WI38 (cell line): ENCODE results near the gene P3H1.

Experiments used
- H3K4me3 ChIP-seq: 2 replicates; pipeline ENCODE4 v1.5.1; 2011; ENCODE audit warnings: low read depth, mild to moderate bottlenecking, control low read depth, low read length
- TF ChIP-seq, protein P1 (sequence below): IDR thresholded peaks from 2 replicates; pipeline ENCODE4 v1.5.1; 2012; ENCODE audit warnings: low read depth, mild to moderate bottlenecking, control low read depth, low read length

Gene P3H1

DNA sequence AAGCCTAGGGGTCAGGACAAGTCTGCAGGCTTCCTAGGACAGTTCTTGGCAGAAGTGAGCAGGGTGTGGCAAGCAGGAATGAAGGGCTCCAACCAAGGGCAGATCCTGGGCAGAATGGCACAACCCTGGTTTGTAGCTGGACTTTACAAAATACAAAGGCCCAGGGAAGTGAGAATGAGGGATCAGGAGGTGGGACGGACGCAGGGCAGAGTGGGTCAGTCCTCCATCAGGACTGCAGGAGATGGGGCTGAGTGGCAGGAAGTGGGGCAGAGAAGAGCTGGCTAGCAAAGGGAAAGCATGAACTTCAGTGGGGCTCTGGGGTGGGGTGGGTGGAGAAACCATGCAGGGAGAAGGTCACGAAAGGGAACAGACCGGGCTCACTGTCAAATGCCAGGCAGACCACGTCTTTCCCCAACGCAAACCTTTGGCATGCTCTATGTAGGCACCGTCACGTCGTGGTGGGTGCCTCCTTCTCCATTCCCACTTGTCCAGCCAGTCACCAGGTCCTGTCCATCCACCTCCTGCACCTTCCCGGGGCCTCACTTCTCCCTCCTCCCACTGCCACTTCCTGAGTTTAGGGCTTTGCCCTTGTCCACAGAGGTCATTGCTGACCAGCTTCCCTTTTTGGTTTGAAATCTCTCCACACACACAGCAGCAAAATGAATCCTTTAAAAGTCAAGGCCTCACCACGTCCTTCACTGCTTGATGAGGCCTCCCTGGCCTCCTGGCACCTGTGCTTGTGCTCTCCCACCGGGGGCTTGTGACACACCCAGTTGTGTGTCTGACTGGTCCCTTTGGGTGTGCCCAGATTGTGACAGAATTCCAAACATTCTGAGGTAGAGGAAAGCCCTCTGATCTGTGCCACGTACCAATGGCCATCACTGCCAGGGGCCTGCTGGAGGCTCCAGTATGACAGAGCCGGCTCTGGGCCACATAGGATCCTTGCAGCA is 18.1 kb downstream of the P3H1 start:
- TF ChIP-seq, protein P1, sequence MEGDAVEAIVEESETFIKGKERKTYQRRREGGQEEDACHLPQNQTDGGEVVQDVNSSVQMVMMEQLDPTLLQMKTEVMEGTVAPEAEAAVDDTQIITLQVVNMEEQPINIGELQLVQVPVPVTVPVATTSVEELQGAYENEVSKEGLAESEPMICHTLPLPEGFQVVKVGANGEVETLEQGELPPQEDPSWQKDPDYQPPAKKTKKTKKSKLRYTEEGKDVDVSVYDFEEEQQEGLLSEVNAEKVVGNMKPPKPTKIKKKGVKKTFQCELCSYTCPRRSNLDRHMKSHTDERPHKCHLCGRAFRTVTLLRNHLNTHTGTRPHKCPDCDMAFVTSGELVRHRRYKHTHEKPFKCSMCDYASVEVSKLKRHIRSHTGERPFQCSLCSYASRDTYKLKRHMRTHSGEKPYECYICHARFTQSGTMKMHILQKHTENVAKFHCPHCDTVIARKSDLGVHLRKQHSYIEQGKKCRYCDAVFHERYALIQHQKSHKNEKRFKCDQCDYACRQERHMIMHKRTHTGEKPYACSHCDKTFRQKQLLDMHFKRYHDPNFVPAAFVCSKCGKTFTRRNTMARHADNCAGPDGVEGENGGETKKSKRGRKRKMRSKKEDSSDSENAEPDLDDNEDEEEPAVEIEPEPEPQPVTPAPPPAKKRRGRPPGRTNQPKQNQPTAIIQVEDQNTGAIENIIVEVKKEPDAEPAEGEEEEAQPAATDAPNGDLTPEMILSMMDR = no peak
- H3K4me3 ChIP-seq = no peak overlapping the region

DNA sequence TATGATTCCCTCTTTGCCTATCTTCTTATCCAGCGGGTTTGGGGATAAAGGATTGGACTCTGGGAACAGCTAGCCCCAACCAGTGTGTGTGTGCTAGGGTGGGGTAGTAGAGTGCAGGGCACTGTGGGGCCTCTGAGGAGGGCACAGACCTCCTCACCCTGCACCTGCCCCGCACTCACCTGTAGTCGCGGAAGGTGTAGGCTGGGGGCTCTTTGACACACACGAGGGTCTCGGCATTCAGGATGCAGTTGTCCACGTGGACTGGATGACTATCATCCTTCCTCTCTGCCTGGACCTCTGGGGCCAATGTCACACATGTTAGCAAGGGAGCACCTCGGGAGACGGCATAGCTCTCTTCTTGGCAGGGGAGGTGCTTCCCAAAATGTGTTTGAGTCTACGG is 18.8 kb downstream of the P3H1 start:
- no peak overlapping the region for H3K4me3 ChIP-seq
- TF ChIP-seq, protein P1 = no peak

DNA sequence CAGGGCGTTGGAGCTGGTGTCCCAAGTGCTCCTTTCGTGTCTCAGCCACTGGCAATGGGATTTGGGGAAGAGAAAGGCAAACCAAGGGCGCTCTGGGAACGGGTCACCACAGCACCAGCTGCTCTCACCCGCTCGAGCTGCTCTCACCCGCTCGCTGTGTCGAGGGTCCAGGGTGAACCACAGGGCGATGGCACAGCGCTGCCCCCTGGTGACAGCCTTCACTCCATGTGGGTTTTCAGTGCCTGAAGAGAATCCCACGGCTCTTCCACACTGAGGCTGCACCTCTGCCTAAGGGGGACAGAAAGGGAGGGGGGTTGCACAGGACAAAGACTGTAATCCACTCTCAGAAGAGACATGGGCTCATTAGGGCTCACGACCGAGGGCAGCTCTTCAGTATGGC is 19.7 kb downstream of the P3H1 start:
- H3K4me3 ChIP-seq = no peak overlapping the region
- TF ChIP-seq, protein P1 = peak; percentile 62

DNA sequence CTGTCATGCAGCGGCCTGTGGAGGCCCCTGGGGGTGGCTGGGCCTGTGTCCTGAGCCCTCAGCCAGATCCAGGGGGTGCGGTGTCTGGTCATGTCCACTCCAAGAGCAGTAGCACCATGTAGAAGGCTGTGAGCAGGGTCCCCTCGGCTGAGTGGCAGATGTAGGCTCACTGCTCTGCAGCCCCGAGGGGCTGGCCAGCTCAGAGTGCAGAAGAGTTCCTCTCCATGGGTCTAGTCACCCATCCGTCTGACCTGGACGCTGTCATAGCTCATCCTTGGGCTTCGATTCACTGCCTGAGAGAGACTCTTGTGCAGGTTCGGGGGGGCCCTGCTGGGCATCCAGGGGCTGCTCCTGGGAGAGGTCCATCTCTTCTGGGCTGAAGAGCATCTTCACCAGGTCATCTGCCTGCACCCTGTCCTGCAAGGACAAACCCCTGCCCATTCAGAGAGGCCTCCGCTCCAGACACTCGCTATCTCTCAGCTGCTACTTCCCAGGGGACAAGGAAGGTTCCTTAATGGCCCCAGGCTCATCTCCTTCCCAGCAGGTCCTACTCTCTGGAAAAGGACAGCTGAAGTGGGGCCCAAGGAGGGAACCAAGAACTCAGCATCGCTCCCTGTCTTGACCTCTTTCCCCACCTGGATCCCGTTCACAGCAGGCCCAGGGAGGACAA is 20.3 kb downstream of the P3H1 start:
- TF ChIP-seq, protein P1 = no peak
- H3K4me3 ChIP-seq = no peak overlapping the region

DNA sequence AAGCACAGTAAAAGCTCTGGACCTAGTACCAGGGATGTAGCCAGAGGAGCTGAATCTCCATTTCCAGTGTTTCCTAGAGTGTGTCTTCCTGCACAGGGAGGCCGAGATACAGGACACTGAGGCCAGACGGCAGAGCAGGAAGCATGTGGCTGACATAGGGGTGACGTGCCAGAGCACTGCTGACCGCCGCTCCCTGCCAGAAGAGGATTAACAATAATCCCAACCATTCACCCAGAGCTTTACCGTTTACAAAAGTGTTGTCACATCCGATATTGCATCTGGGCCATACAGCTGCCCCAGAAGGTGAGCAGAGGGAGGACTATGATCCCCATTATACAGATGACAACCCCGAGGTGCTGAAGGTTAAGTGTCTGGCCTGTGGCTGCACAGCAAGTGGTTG is 21.0 kb downstream of the P3H1 start:
- H3K4me3 ChIP-seq = no peak overlapping the region
- TF ChIP-seq, protein P1 = no peak

DNA sequence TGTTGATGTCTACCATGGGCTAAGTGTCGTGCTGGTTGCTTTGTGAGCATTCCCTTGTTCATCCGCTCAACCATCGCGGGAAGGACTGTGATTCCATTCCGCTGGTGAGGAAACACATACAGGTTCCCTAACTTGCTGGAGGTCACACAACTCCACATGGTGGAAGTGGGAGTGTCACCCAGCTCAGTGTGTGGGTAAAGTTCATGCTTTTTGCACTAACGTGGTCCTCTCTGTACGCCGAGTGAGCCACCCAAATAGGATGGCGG is 22.7 kb downstream of the P3H1 start:
- H3K4me3 ChIP-seq = no peak overlapping the region
- TF ChIP-seq, protein P1 = no peak
